ENCODE measurements around the gene BLVRB. TPM values are rescaled to one million over a fixed set of nuclear protein-coding genes. Genes with fewer than 3 reads are reported as not detected.

BLVRB gene
- total and polyA plus RNA-seq, 10 of the 15 experiments (the other 5 are each of a cell fraction or from before 2014, with no cell fraction given): 6.3 to 53.3 (median 27.8) TPM

DNA sequence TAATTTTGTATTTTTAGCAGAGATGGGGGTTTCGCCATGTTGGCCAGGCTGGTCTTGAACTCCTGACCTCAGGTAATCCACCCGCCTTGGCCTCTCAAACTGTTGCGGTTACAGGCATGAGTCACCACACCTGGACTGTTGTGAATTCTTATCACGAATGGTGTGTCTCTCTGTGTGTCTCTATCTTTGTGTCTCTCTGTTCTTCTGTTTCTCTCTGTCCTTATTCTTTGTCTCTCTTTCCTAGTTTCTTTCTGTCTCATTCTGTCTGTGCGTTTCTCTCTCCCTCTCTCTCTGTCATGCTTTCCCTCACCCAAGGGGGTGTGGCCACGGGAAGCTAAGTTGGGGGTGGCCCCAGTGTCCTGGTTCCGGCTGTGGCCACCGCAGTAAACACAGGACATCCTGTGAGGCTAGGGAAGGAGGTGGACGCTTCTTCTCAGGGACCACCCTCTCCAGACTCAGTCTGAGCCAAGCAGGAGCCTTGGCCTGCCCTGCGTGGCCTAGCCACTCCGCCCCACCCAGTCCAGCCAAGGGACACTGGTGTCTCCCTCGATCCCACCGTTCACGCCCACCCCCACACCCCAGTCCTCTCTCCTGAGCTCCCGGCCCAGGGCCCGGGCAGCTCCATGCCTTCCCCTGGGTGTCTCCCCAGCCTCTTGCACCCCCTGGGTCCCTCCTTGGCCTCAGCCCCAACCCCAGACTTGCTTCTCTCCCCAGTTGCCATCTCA, 48.5 kb downstream of the BLVRB start:
- intact Hi-C loops (cut with micrococcal nuclease; ENCODE audit: unreplicated experiment): loop anchor here (5.0 kb wide), 1 partner anchor 60 kb away; no protein-coding TSS in a partner anchor
- CTCF ChIA-PET: interaction anchor here (0.6 to 2.2 kb wide), 7 partner anchors 9 to 131 kb away, joined by 3 to 7 read pairs (median 3); partner anchors contain the start of genes SERTAD1 and SERTAD3
- Histone ChIP-seq H3K27me3 (replicated peaks in 1 of 2; ENCODE audit: control insufficient read depth in 2 of 2, insufficient read depth in 2 of 2, low read length in 1 of 2) (no peaks in the 10 kb centered on the region), H3K4me3 (no peak overlapping the region), H3K9ac (ENCODE audit: control insufficient read depth, insufficient read depth, low read length) (peak overlapping the region; percentile 46), H3K27ac (ENCODE audit: control insufficient read depth, insufficient read depth) (peak overlapping the region; percentile 80), H3K36me3 (ENCODE audit: control insufficient read depth in 2 of 2, insufficient read depth in 2 of 2, low read length in 1 of 2) (no peaks in the 10 kb centered on the region), H3K9me3 (replicated peaks; ENCODE audit: control insufficient read depth, insufficient read depth, low read length) (no peaks in the 10 kb centered on the region), H2AFZ (ENCODE audit: control insufficient read depth, low read depth, low read length) (peak overlapping the region; percentile 45), H3K79me2 (ENCODE audit: control insufficient read depth, insufficient read depth, low read length) (peaks cover 3% of the 10 kb centered on the region; the same call in 1 of the 2 replicates), H3K4me1 (ENCODE audit: control insufficient read depth, insufficient read depth, low read length) (peaks cover 22% of the 10 kb centered on the region), H4K20me1 (ENCODE audit: control insufficient read depth, insufficient read depth) (no peaks in the 10 kb centered on the region), H3K4me2 (ENCODE audit: control insufficient read depth, insufficient read depth) (peak overlapping the region; percentile 52)
- 17% methylated on average over 16 of the region's 16 CpGs for WGBS (ENCODE audit: insufficient coverage, insufficient replicate concordance, low lambda C conversion rate, missing lambda C conversion rate)
- in situ Hi-C loops (cut with MboI): no loop called here
- POLR2A ChIA-PET: interaction anchor here (0.6 to 2.8 kb wide), 5 partner anchors 9 to 969 kb away, joined by 3 to 12 read pairs (median 5); partner anchors contain the start of gene SERTAD1
- BruUV-seq (replicated peaks): no TSS peak
- SMC1A ChIA-PET (ENCODE audit: uncharacterized antibody, unreplicated experiment): interaction anchor here (0.7 to 2.3 kb wide), 6 partner anchors 9 to 113 kb away, joined by 3 to 8 read pairs (median 6); partner anchors contain the start of genes SERTAD1 and SERTAD3
- RAD21 ChIA-PET (ENCODE audit: unreplicated experiment): interaction anchor here (0.5 to 1.5 kb wide), 4 partner anchors 9 to 112 kb away, joined by 3 to 6 read pairs (median 4); partner anchors contain the start of gene SERTAD1
- ATAC-seq: peak; percentile 27
- no peak for DNase-seq (ENCODE audit: low read depth, low spot score)
- FAIRE-seq: peak; percentile 75
- TF ChIP-seq SMARCA5 (IDR thresholded peaks at IDR 0.05): no peak; the same call in 1 of the 2 replicates
- TF ChIP-seq CBFB (IDR thresholded peaks at IDR 0.05; ENCODE audit: low read depth): peak; percentile 83; the same call in 1 of the 2 replicates
- TF ChIP-seq MTA3 (IDR thresholded peaks at IDR 0.05; ENCODE audit: borderline replicate concordance, low read length): 0 out of 2 replicates have a peak, but pooled peaks have one; percentile 26
- TF ChIP-seq ZBED1 (IDR thresholded peaks at IDR 0.05; ENCODE audit: borderline replicate concordance): peak; percentile 84; the same call in 1 of the 2 replicates
- TF ChIP-seq, protein P1, sequence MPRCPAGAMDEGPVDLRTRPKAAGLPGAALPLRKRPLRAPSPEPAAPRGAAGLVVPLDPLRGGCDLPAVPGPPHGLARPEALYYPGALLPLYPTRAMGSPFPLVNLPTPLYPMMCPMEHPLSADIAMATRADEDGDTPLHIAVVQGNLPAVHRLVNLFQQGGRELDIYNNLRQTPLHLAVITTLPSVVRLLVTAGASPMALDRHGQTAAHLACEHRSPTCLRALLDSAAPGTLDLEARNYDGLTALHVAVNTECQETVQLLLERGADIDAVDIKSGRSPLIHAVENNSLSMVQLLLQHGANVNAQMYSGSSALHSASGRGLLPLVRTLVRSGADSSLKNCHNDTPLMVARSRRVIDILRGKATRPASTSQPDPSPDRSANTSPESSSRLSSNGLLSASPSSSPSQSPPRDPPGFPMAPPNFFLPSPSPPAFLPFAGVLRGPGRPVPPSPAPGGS (IDR thresholded peaks at IDR 0.05; ENCODE audit: borderline replicate concordance, insufficient read depth, low read depth, low read length, poor library complexity, severe bottlenecking): peak; percentile 56
- TF ChIP-seq BMI1 (IDR thresholded peaks at IDR 0.05; ENCODE audit: borderline replicate concordance): no peak
- TF ChIP-seq KDM1A (IDR thresholded peaks at IDR 0.05; ENCODE audit: borderline replicate concordance): no peak
- no peak for TF ChIP-seq RAD21 (IDR thresholded peaks at IDR 0.05; ENCODE audit: insufficient read depth, low read depth, low read length)
- TF ChIP-seq NR2C2 (IDR thresholded peaks at IDR 0.05; ENCODE audit: borderline replicate concordance, control insufficient read depth, insufficient read length, low read depth): no peak
- TF ChIP-seq MXI1 (IDR thresholded peaks at IDR 0.05; ENCODE audit: low read depth, low read length): no peak
- no peak for TF ChIP-seq RAD51 (IDR thresholded peaks at IDR 0.05)
- TF ChIP-seq MTA2 (IDR thresholded peaks at IDR 0.05; ENCODE audit: low read depth): peak; percentile 64
- no peak for TF ChIP-seq ZNF274 (IDR thresholded peaks at IDR 0.05; ENCODE audit: insufficient read depth, insufficient read length)
- no peak for TF ChIP-seq YY1 (IDR thresholded peaks at IDR 0.05; ENCODE audit: low read depth, low read length)
- TF ChIP-seq CREB1 (IDR thresholded peaks at IDR 0.05; ENCODE audit: low read depth): no peak
- TF ChIP-seq, protein P2, sequence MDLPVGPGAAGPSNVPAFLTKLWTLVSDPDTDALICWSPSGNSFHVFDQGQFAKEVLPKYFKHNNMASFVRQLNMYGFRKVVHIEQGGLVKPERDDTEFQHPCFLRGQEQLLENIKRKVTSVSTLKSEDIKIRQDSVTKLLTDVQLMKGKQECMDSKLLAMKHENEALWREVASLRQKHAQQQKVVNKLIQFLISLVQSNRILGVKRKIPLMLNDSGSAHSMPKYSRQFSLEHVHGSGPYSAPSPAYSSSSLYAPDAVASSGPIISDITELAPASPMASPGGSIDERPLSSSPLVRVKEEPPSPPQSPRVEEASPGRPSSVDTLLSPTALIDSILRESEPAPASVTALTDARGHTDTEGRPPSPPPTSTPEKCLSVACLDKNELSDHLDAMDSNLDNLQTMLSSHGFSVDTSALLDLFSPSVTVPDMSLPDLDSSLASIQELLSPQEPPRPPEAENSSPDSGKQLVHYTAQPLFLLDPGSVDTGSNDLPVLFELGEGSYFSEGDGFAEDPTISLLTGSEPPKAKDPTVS (IDR thresholded peaks at IDR 0.05; ENCODE audit: low read depth, low read length): no peak
- no peak for TF ChIP-seq PML (IDR thresholded peaks at IDR 0.05; ENCODE audit: low read length)
- TF ChIP-seq, protein P3, sequence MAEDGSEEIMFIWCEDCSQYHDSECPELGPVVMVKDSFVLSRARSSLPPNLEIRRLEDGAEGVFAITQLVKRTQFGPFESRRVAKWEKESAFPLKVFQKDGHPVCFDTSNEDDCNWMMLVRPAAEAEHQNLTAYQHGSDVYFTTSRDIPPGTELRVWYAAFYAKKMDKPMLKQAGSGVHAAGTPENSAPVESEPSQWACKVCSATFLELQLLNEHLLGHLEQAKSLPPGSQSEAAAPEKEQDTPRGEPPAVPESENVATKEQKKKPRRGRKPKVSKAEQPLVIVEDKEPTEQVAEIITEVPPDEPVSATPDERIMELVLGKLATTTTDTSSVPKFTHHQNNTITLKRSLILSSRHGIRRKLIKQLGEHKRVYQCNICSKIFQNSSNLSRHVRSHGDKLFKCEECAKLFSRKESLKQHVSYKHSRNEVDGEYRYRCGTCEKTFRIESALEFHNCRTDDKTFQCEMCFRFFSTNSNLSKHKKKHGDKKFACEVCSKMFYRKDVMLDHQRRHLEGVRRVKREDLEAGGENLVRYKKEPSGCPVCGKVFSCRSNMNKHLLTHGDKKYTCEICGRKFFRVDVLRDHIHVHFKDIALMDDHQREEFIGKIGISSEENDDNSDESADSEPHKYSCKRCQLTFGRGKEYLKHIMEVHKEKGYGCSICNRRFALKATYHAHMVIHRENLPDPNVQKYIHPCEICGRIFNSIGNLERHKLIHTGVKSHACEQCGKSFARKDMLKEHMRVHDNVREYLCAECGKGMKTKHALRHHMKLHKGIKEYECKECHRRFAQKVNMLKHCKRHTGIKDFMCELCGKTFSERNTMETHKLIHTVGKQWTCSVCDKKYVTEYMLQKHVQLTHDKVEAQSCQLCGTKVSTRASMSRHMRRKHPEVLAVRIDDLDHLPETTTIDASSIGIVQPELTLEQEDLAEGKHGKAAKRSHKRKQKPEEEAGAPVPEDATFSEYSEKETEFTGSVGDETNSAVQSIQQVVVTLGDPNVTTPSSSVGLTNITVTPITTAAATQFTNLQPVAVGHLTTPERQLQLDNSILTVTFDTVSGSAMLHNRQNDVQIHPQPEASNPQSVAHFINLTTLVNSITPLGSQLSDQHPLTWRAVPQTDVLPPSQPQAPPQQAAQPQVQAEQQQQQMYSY (CRISPR knock-in tag; IDR thresholded peaks at IDR 0.05): no peak

All from GM12878 (cell line).